IMR-90 (cell line): ENCODE results near the gene JSRP1.

Source experiments
- BHLHE40 ChIP-seq: fragments of 150-350 bp; IDR thresholded peaks from 2 replicates; pipeline ENCODE4 v1.6.1; 2016; ENCODE audit warnings: mild to moderate bottlenecking, low read depth, low read length
- MAZ ChIP-seq: IDR thresholded peaks from 2 replicates; pipeline ENCODE4 v1.6.1; 2012; ENCODE audit warnings: low read depth, mild to moderate bottlenecking, low read length, improper control_type of control experiment, moderate library complexity, borderline replicate concordance
- POLR2A ChIP-seq: IDR thresholded peaks from 2 replicates; pipeline ENCODE4 v1.6.1; 2012; ENCODE audit warnings: mild to moderate bottlenecking, low read depth, low read length
- RAD21 ChIP-seq: IDR thresholded peaks from 2 replicates; pipeline ENCODE4 v1.6.1; 2012; ENCODE audit warnings: low read length, improper control_type of control experiment
- RCOR1 ChIP-seq: IDR thresholded peaks from 2 replicates; pipeline ENCODE4 v1.6.1; 2012; ENCODE audit warnings: mild to moderate bottlenecking, low read length, improper control_type of control experiment; ENCODE audit not compliant: insufficient replicate concordance
- RFX5 ChIP-seq: IDR thresholded peaks from 2 replicates; pipeline ENCODE4 v1.8.0; 2012; ENCODE audit warnings: low read depth, mild to moderate bottlenecking, low read length, moderate library complexity
- SMC3 ChIP-seq: fragments of 150-350 bp; IDR thresholded peaks from 2 replicates; pipeline ENCODE4 v1.6.1; 2016; ENCODE audit warnings: low read depth, mild to moderate bottlenecking, antibody characterized with exemption, low read length, moderate library complexity
- TF ChIP-seq, protein P1 (sequence below): conservative IDR thresholded peaks from 2 replicates; pipeline ENCODE4 v1.5.1; 2012; ENCODE audit warnings: mild to moderate bottlenecking, low read depth, low read length, improper control_type of control experiment
- TF ChIP-seq, protein P2 (sequence below): fragments of 150-350 bp; IDR thresholded peaks from 2 replicates; pipeline ENCODE4 v1.6.1; 2017; ENCODE audit warnings: mild to moderate bottlenecking, antibody characterized with exemption, low read length, low read depth

DNA sequence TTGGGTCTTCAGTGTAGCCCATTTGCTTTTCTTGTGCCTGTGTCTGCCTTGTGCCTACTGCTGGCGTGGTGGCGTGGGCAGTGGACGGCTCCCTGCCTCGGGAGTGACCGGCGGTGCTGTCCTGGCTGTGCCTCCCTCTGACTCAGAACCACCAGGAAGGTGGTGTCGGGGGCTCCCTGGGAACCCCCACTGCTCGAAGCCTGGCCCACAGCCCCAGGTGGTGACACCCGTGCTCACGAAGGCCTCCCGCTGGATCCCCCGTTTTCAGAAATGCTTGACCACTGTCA lies 12.1 kb downstream of the JSRP1 start:
- no peak for TF ChIP-seq POLR2A
- TF ChIP-seq, protein P1, sequence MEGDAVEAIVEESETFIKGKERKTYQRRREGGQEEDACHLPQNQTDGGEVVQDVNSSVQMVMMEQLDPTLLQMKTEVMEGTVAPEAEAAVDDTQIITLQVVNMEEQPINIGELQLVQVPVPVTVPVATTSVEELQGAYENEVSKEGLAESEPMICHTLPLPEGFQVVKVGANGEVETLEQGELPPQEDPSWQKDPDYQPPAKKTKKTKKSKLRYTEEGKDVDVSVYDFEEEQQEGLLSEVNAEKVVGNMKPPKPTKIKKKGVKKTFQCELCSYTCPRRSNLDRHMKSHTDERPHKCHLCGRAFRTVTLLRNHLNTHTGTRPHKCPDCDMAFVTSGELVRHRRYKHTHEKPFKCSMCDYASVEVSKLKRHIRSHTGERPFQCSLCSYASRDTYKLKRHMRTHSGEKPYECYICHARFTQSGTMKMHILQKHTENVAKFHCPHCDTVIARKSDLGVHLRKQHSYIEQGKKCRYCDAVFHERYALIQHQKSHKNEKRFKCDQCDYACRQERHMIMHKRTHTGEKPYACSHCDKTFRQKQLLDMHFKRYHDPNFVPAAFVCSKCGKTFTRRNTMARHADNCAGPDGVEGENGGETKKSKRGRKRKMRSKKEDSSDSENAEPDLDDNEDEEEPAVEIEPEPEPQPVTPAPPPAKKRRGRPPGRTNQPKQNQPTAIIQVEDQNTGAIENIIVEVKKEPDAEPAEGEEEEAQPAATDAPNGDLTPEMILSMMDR = no peak
- TF ChIP-seq RCOR1 = no peak
- no peak for TF ChIP-seq RFX5
- no peak for TF ChIP-seq RAD21
- no peak for TF ChIP-seq BHLHE40
- no peak for TF ChIP-seq SMC3
- TF ChIP-seq, protein P2, sequence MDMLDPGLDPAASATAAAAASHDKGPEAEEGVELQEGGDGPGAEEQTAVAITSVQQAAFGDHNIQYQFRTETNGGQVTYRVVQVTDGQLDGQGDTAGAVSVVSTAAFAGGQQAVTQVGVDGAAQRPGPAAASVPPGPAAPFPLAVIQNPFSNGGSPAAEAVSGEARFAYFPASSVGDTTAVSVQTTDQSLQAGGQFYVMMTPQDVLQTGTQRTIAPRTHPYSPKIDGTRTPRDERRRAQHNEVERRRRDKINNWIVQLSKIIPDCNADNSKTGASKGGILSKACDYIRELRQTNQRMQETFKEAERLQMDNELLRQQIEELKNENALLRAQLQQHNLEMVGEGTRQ = no peak
- TF ChIP-seq MAZ = no peak
